GM13977 (cell line): ENCODE results near the gene ATN1.

ENCODE experiments used
- DNase-seq: peaks from one replicate; pipeline ENCODE4 v3.0.0; 2012; ENCODE audit warnings: low spot score
- in situ Hi-C: fragments of 300-500 bp; cut with MboI; formaldehyde crosslinking; loops from one replicate; pipeline ENCODE4 v1.12.0; 2022; ENCODE audit warnings: low sequenced_read_pairs, low pct_unique_long_range_greater_than_20kb, mixed read lengths, inconsistent platforms; ENCODE audit not compliant: unreplicated experiment
- TF ChIP-seq, protein P1 (sequence below): IDR thresholded peaks from 2 replicates; pipeline ENCODE4 v1.5.1; 2012; ENCODE audit warnings: mild to moderate bottlenecking, control low read depth; ENCODE audit not compliant: insufficient read depth; ENCODE audit errors: extremely low read depth, missing control alignments

ATN1 gene

DNA sequence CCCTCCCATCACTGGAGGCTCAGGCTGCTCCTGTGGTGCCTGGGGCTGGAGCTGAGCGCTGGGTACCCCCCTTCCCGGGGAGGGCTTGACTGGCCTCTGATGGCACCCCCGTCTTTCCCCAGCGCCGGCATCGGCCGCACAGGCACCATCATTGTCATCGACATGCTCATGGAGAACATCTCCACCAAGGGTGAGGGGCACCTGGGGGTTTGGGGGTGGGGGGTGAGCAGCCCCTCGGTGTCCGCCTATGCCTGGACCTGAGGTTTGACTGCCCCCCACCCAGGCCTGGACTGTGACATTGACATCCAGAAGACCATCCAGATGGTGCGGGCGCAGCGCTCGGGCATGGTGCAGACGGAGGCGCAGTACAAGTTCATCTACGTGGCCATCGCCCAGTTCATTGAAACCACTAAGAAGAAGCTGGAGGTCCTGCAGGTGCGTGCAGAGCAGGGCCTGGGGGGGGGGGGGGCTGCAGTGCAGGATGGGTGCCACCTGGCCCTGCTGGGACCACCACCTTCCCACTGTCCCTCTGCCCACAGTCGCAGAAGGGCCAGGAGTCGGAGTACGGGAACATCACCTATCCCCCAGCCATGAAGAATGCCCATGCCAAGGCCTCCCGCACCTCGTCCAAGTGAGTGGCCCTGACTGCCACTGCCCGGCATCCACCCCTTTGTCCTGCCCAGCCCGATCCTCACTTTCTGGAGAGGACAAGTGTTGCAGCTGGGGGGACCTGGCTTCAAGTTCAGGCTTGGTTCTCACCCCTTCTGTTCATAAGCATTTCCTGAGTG lies 32.2 kb downstream of the ATN1 start:
- TF ChIP-seq, protein P1, sequence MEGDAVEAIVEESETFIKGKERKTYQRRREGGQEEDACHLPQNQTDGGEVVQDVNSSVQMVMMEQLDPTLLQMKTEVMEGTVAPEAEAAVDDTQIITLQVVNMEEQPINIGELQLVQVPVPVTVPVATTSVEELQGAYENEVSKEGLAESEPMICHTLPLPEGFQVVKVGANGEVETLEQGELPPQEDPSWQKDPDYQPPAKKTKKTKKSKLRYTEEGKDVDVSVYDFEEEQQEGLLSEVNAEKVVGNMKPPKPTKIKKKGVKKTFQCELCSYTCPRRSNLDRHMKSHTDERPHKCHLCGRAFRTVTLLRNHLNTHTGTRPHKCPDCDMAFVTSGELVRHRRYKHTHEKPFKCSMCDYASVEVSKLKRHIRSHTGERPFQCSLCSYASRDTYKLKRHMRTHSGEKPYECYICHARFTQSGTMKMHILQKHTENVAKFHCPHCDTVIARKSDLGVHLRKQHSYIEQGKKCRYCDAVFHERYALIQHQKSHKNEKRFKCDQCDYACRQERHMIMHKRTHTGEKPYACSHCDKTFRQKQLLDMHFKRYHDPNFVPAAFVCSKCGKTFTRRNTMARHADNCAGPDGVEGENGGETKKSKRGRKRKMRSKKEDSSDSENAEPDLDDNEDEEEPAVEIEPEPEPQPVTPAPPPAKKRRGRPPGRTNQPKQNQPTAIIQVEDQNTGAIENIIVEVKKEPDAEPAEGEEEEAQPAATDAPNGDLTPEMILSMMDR = no peak
- in situ Hi-C loops = no loop called here

GRCh38 chr12:6960593-6961277 lies 33.0 kb downstream of the ATN1 start:
- peak; percentile 65 for DNase-seq
- in situ Hi-C loops = no loop called here
- TF ChIP-seq, protein P1 = peak; percentile 67

More for the DNA sequence above, 32.2 kb downstream of the ATN1 start:
- DNase-seq = no peak

- TF ChIP-seq, protein P1 = no peak
- in situ Hi-C loops = no loop called here
- DNase-seq = peak; percentile 73
Observed at GRCh38 chr12:6961278-6961694, 33.5 kb downstream of the ATN1 start.

DNA sequence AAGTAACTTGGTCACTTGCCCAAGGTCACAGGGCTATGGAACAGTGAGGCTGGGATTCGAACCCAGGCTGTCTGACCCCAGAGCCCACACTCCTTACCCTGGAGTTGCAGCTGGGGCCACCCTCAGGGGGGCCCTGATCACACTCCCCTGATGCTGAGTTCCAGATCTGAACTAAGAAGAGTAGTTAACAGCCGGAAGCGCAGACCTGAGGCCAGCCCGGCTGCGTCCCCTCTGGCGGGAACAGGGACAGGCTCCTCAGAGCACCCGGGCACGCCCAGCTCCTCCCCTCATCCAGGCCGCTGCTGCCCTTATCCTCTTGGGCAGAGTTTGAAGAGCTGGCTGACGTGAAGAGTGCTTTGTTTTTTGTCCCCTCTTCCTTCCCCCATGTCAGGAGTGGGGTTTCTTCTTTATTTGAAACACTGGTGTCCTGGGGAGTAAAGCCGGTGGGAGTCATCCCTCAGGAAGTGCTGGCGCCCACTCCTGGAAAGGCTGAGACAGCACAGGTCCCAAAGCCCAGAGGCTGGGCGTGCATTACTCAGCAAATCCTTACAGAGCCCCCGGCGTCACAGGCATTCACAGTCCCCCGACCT lies 34.0 kb downstream of the ATN1 start:
- in situ Hi-C loops = no loop called here
- DNase-seq = peak; percentile 68
- TF ChIP-seq, protein P1 = peak; percentile 31

GRCh38 chr12:6962285-6963015 lies 34.7 kb downstream of the ATN1 start:
- in situ Hi-C loops = no loop called here
- no peak for DNase-seq
- TF ChIP-seq, protein P1 = no peak
